Measurements from ENCODE around the gene RPL36AL.

Gene RPL36AL

GRCh38 chr14:49569281-49569680 lies 51.1 kb downstream of the RPL36AL start:
- H3K27me3 Mint-ChIP-seq = no peaks in the 10 kb centered on the region
- no peaks in the 10 kb centered on the region for H3K4me1 Mint-ChIP-seq
- H3K36me3 Mint-ChIP-seq = peaks cover 29% of the 10 kb centered on the region
- H3K9me3 Mint-ChIP-seq = no peaks in the 10 kb centered on the region
- no peak for ATAC-seq
- no peak overlapping the region for H3K4me3 Mint-ChIP-seq
- no peak overlapping the region for H3K27ac Mint-ChIP-seq

All from stimulated activated memory B cell treated with anti-CD40 and anti-IgM and Interleukin-4, amounts not matched to agents 10 μg/mL and 1 μg/mL and 100 μg/mL, for 72 hours (primary cell).